ENCODE results near the gene MIER2.
"Not testable (repeated sequence)": the region's sequence is repeated elsewhere in the genome, so short reads cannot be mapped to it uniquely, and the experiment has no call there.

GRCh38 chr19:382578-382977, 38.0 kb upstream of the MIER2 start:
- not testable (repeated sequence) for TF ChIP-seq CTCF, EZH2phosphoT487 (IDR thresholded peaks at IDR 0.05; ENCODE audit: low read length)

Data from MM.1S (cell line).